Upper lobe of left lung (tissue), 6 donors: ENCODE measurements around the gene BPGM. TPM values are rescaled to one million over a fixed set of nuclear protein-coding genes. Genes with fewer than 3 reads are reported as not detected.

Experiments
- ATAC-seq, 2 donors: fragments of 200-7000 bp; cut with Tn5 transposase; one replicate each; pipeline ENCODE4 v1.9.1; 2022; ENCODE audit warnings: mild to moderate bottlenecking in 2 of 2, moderate library complexity in 2 of 2; ENCODE audit not compliant: low FRiP score in 2 of 2
- DNase-seq, 2 donors: peaks; one replicate each; pipeline ENCODE4 v3.0.0-alpha.2; 2019 to 2020
- H3K27ac ChIP-seq, 4 donors: fragments of 200-600 bp; sonication (generic); one replicate each; pipeline ENCODE4 v1.5.1; 2016 to 2019
- H3K27me3 ChIP-seq, 4 donors: fragments of 200-600 bp; sonication (generic); one replicate each; pipeline ENCODE4 v1.5.1; 2017 to 2019
- H3K36me3 ChIP-seq, 4 donors: fragments of 200-600 bp; sonication (generic); one replicate each; pipeline ENCODE4 v1.5.1; 2016 to 2019
- H3K4me1 ChIP-seq, 4 donors: fragments of 200-600 bp; sonication (generic); one replicate each; pipeline ENCODE4 v1.5.1; 2018 to 2019
- H3K4me3 ChIP-seq, 4 donors: fragments of 200-600 bp; sonication (generic); one replicate each; pipeline ENCODE4 v1.5.1; 2017 to 2019; ENCODE audit warnings: mild to moderate bottlenecking in 2 of 4, moderate library complexity in 1 of 4
- H3K9me3 ChIP-seq, 4 donors: fragments of 200-600 bp; sonication (generic); one replicate each; pipeline ENCODE4 v1.5.1; 2018 to 2019
- EP300 ChIP-seq, 4 donors: sonication (generic); formaldehyde crosslinking; IDR thresholded peaks; one replicate each; pipeline ENCODE4 v1.5.1; 2017; ENCODE audit warnings: antibody characterized with exemption in 4 of 4, control low read depth in 2 of 4
- POLR2A ChIP-seq, 4 donors: fragments of 450-650 bp; IDR thresholded peaks; one replicate each; pipeline ENCODE4 v1.5.1; 2016 to 2017; ENCODE audit warnings: antibody characterized with exemption in 4 of 4, mild to moderate bottlenecking in 2 of 4
- POLR2AphosphoS5 ChIP-seq, 2 donors: sonication (generic); formaldehyde crosslinking; IDR thresholded peaks; one replicate each; pipeline ENCODE4 v1.5.1; 2017; ENCODE audit warnings: antibody characterized with exemption in 2 of 2
- WGBS, 2 donors: methylation state at CpG; one replicate each; pipeline ENCODE4 v1.1.5; 2017 to 2018; 5-methylcytosine and 5-hydroxymethylcytosine counted together
- total RNA-seq, 6 donors: library from RNA; depleted of rRNA in 4 of 6; stranded (reverse); fragments of >200 nt in 4 of 6; gene quantifications; one replicate each; pipeline versions ENCODE4 v1.1.0 to v1.2.1, GENCODE V29; 2016 to 2021
- TF ChIP-seq, protein P1 (sequence below), 6 experiments: fragments of 450-650 bp in 4 of 6; fragments of 200-600 bp in 2 of 6; sonication (generic) in 2 of 6; IDR thresholded peaks; one replicate each; pipeline ENCODE4 v1.5.1; 2016 to 2019; ENCODE audit warnings: antibody characterized with exemption in 6 of 6
- donor health status: DM: no; HTN: no; CAD: no; lungs with moderate emphysema.
- donor health status: DM: no; HTN: yes; CAD: no; lungs with severe emphysema.

The BPGM gene
- total RNA-seq, 6 donors from 2014 or later = 9.5 to 30.7 (median 14.3) TPM

DNA sequence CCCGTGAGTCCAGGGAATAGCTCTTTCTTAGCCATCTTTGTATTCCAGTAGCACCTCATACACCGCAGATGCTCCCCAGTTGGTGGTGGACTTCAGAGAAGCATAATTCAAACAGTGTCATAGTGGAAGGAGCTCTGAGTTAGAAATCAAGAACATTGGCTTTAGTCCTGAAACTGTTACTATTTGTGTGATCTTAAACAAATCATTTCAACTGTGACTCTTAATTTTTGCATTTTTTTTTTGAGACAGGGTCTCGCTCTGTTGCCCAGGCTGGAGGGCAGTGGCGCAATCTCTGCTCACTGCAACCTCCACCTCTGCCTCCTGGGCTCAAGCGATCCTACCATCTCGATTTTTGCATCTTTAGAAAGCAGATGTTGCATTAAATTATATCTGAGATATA lies 1.8 kb downstream of the BPGM start:
- no peak for ATAC-seq
- H3K4me3 ChIP-seq = no peak overlapping the region

DNA sequence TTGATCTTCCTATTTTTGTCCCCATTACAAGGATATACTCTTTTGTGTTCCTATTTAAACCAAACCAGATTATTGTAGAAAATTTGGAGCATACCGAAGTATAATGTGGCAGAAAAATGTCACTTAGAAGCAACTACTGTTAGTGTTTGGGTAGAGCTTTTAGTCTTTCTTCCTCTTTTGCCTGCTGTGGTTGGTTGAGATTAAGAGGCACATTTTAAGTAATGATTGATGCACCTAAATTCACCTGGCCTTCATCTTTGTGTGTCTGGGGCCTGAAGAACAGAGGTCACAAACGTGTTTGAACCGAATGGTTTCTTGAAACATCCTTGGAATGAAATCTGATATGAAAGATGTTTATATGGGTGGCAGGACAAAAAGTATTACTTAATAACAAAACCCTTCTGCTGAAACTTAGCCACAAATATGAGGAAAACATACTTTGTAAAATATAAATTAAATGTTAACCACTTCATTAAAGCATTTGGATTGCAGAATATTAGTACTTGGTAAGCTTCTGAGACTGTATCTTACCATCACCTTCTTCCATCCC lies 2.6 kb downstream of the BPGM start:
- H3K27ac ChIP-seq = no peak overlapping the region
- WGBS, 2 donors = 44 to 61% methylated on average over 3 of the region's 3 CpGs
- H3K9me3 ChIP-seq = no peaks in the 10 kb centered on the region
- no peaks in the 10 kb centered on the region for H3K36me3 ChIP-seq
- no peak overlapping the region for H3K4me3 ChIP-seq
- no peaks in the 10 kb centered on the region for H3K27me3 ChIP-seq
- TF ChIP-seq EP300 (IDR thresholded peaks at IDR 0.05) (no peak), POLR2AphosphoS5 (IDR thresholded peaks at IDR 0.05) (no peak), POLR2A (IDR thresholded peaks at IDR 0.05) (no peak)
- TF ChIP-seq, protein P1, sequence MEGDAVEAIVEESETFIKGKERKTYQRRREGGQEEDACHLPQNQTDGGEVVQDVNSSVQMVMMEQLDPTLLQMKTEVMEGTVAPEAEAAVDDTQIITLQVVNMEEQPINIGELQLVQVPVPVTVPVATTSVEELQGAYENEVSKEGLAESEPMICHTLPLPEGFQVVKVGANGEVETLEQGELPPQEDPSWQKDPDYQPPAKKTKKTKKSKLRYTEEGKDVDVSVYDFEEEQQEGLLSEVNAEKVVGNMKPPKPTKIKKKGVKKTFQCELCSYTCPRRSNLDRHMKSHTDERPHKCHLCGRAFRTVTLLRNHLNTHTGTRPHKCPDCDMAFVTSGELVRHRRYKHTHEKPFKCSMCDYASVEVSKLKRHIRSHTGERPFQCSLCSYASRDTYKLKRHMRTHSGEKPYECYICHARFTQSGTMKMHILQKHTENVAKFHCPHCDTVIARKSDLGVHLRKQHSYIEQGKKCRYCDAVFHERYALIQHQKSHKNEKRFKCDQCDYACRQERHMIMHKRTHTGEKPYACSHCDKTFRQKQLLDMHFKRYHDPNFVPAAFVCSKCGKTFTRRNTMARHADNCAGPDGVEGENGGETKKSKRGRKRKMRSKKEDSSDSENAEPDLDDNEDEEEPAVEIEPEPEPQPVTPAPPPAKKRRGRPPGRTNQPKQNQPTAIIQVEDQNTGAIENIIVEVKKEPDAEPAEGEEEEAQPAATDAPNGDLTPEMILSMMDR (IDR thresholded peaks at IDR 0.05) = no peak
- ATAC-seq = no peak
- no peak for DNase-seq
- H3K4me1 ChIP-seq = peaks cover 13 to 17% (median 14%) of the 10 kb centered on the region in 4 donors

More for the DNA sequence above, 1.8 kb downstream of the BPGM start:
- no peaks in the 10 kb centered on the region for H3K36me3 ChIP-seq
- no peaks in the 10 kb centered on the region for H3K27me3 ChIP-seq
- no peaks in the 10 kb centered on the region for H3K9me3 ChIP-seq
- H3K4me1 ChIP-seq = peaks cover 13 to 17% (median 14%) of the 10 kb centered on the region in 4 donors
- DNase-seq = no peak
- no peak for TF ChIP-seq EP300 (IDR thresholded peaks at IDR 0.05)
- 91 to 93% methylated on average over 6 of the region's 6 CpGs for WGBS, 2 donors
- no peak overlapping the region for H3K27ac ChIP-seq

DNA sequence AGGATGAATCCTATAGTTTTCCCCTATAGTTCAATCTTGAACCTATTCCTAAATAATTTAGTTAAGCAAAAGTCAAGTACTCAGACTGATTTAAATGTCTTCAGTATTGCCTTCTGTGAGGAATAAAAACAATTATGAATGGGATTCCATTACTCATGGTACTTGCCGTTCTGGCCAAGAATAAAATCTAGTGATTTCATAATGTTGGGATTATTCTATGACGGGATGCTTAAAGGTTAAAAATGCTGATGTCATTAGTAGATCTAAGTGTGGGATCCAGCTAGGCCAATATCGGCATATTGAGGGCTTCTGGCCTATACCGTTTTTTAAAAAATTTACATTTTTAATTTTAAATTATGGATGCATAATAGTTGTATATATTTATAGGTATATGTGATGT lies 5.3 kb downstream of the BPGM start:
- Histone ChIP-seq H3K27ac (no peak overlapping the region), H3K9me3 (no peaks in the 10 kb centered on the region), H3K4me3 (no peak overlapping the region), H3K36me3 (no peaks in the 10 kb centered on the region), H3K4me1 (peaks cover 4 to 9% (median 6%) of the 10 kb centered on the region in 4 donors), H3K27me3 (no peaks in the 10 kb centered on the region)
- WGBS, 2 donors = 92 to 96% methylated on average over 4 of the region's 4 CpGs
- TF ChIP-seq POLR2AphosphoS5 (IDR thresholded peaks at IDR 0.05) (no peak), POLR2A (IDR thresholded peaks at IDR 0.05) (no peak)
- TF ChIP-seq, protein P1 (IDR thresholded peaks at IDR 0.05) = no peak
- ATAC-seq (no peak), DNase-seq (no peak)

DNA sequence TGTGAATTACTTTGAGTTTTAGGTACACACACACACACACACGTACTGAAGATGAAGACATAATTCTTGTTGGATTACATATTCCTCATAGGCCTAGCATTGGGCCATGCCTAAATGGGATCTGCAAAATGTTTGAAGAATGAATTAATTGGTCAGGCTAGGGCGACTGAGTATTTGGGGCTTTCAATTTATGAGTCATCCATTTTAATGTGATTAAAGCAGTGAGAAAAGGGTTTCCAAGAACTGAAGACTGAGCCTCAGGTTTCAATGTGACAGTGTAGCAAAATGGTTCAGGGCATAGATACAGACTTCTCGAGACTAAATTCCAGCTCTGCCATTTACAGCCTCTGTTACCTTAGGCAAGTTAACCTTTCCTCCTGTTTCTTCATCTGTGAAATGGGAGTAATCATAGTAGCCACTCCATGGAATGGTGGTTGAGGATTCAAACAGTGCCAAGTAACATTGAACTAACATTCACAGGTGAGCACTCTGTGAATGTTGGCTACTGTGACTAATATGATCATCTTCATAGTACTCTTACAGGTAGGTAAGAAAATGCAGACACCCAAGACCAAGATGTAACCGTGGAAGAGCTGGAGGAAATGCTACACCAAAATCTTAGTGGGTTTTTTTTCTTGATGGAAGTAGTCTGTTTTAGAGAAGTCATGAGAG lies 7.6 kb downstream of the BPGM start:
- peak in 1 of 2 donors; percentile 10 for ATAC-seq
- WGBS, 2 donors = 47 to 69% methylated on average over 4 of the region's 4 CpGs
- Histone ChIP-seq H3K4me1 (no peaks in the 10 kb centered on the region), H3K27ac (no peak overlapping the region), H3K9me3 (no peaks in the 10 kb centered on the region), H3K27me3 (no peaks in the 10 kb centered on the region), H3K36me3 (no peaks in the 10 kb centered on the region), H3K4me3 (no peak overlapping the region)
- no peak for DNase-seq
- TF ChIP-seq, protein P1 (IDR thresholded peaks at IDR 0.05) = no peak
- TF ChIP-seq POLR2A (IDR thresholded peaks at IDR 0.05) = no peak
- TF ChIP-seq POLR2AphosphoS5 (IDR thresholded peaks at IDR 0.05) = no peak
- TF ChIP-seq EP300 (IDR thresholded peaks at IDR 0.05) = no peak

DNA sequence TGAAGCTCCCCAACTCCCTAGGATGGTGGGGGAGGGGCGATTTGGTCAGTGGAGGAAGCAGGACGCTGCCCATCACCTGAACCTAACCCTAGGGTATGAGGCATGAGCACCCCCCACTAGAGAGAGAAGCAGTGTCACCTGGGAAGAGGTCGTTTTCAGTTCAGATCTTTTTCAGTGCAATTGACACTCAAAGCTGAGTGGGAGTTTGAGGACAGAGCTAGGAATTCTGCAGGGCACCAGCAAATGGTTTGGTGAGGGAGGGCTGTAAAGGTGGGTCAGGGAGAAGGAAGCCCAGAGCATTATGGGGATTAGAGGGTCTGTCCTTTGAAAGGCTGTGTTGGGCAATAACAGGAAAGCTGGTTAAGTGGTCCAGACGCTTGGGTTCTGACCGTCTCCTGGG lies 10.9 kb downstream of the BPGM start:
- Histone ChIP-seq H3K9me3 (no peaks in the 10 kb centered on the region), H3K27ac (no peak overlapping the region), H3K36me3 (peaks cover 0 to 13% (median 2%) of the 10 kb centered on the region in 4 donors), H3K4me3 (no peak overlapping the region), H3K27me3 (no peaks in the 10 kb centered on the region), H3K4me1 (peaks cover 0 to 2% (median 0%) of the 10 kb centered on the region in 4 donors)
- DNase-seq (no peak), ATAC-seq (no peak)
- WGBS, 2 donors = 70 to 74% methylated on average over 5 of the region's 5 CpGs
- TF ChIP-seq POLR2AphosphoS5 (IDR thresholded peaks at IDR 0.05) (no peak), EP300 (IDR thresholded peaks at IDR 0.05) (no peak), POLR2A (IDR thresholded peaks at IDR 0.05) (no peak)
- TF ChIP-seq, protein P1 (IDR thresholded peaks at IDR 0.05) = no peak
